GM12878 (cell line): ENCODE data around the gene ARHGAP6.

ENCODE experiments used
- BMI1 ChIP-seq: fragments of 450-650 bp; IDR thresholded peaks from 2 replicates; pipeline ENCODE4 v1.6.1; 2016; ENCODE audit warnings: mild to moderate bottlenecking, moderate library complexity, borderline replicate concordance
- CTCF ChIP-seq, 3 experiments: IDR thresholded peaks in 2 of 3; conservative IDR thresholded peaks in 1 of 3; 2 replicates each; pipeline ENCODE4 v1.5.1; 2011; ENCODE audit warnings: low read depth in 3 of 3, low read length in 3 of 3, mild to moderate bottlenecking in 3 of 3, control low read depth in 2 of 3, moderate library complexity in 2 of 3, inconsistent platforms in 1 of 3, mixed read lengths in 1 of 3; ENCODE audit not compliant: control insufficient read depth in 2 of 3, insufficient read depth in 1 of 3; ENCODE audit errors: extremely low read depth in 1 of 3
- POLR2AphosphoS5 ChIP-seq: IDR thresholded peaks from 2 replicates; pipeline ENCODE4 v1.6.1; 2011; ENCODE audit warnings: mild to moderate bottlenecking, low read length, inconsistent platforms
- ZZZ3 ChIP-seq: IDR thresholded peaks from 2 replicates; pipeline ENCODE4 v1.6.1; 2011; ENCODE audit warnings: low read depth; ENCODE audit not compliant: control insufficient read depth, insufficient read length

DNA sequence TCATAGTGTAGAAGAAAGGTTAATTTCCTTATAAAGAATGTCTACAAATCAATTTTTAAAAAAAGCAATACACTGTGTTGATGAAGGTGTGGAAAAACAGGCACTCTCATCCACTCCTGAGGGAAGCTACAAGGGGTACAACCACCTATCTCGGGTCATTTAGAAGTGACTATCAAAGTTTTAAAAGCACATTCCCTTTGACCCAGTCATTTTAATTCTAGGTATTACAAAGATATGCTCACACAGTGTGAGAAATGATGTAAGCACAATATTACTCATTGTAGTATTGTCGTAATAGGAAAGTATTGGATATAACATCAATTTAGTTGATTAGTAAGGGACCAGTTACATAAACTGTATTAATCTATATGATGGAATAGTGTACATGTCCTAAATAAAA lies 562.0 kb downstream of the ARHGAP6 start:
- TF ChIP-seq POLR2AphosphoS5 (no peak), ZZZ3 (no peak), CTCF (IDR thresholded peaks at IDR 0.05 in 2 of 3, conservative IDR thresholded peaks at IDR 0.05 in 1 of 3; ENCODE audit: control insufficient read depth in 2 of 3, extremely low read depth in 1 of 3, insufficient read depth in 1 of 3, low read depth in 3 of 3, low read length in 3 of 3) (no peak), BMI1 (no peak)
